IMR-90 (cell line): ENCODE measurements around the gene ZRANB3. TPM values are rescaled to one million over a fixed set of nuclear protein-coding genes. Genes with fewer than 3 reads are reported as not detected.

Experiments
- ATAC-seq: fragments of 200-7000 bp; cut with Tn5 transposase; 2 replicates; pipeline ENCODE4 v1.9.1; 2020; ENCODE audit warnings: low read depth, mild to moderate bottlenecking, moderate library complexity
- BruUV-seq: library from RNA; stranded (reverse); fragments of 400-500 nt; replicated peaks from 2 replicates; lab custom pipeline; 2021; lab: Mats Ljungman, UMichigan
- CTCF ChIA-PET: fragments of 300-600 bp; formaldehyde crosslinking; extraction: SDS; loops from one replicate; lab custom pipeline; 2021; ENCODE audit warnings: antibody characterized with exemption; lab: Yijun Ruan, JAX
- POLR2A ChIA-PET: fragments of 300-600 bp; sonication (Branson Sonifier 250); formaldehyde crosslinking; loops from one replicate; lab custom pipeline; 2022; ENCODE audit warnings: antibody characterized with exemption; ENCODE audit not compliant: unreplicated experiment; lab: Charles Lee
- DNase-seq: peaks from one replicate; pipeline ENCODE4 v3.0.0; 2013
- H2AFZ ChIP-seq: replicated peaks from 2 replicates; pipeline ENCODE3; 2013; ENCODE audit warnings: low read length, mild to moderate bottlenecking; ENCODE audit not compliant: poor library complexity
- H2AK5ac ChIP-seq: 2 replicates; pipeline ENCODE4 v1.6.1; 2013; ENCODE audit warnings: low read depth, low read length, inconsistent platforms
- H2AK9ac ChIP-seq: replicated peaks from 2 replicates; pipeline ENCODE3; 2013; ENCODE audit warnings: mild to moderate bottlenecking, low read depth, low read length, moderate library complexity; ENCODE audit not compliant: poor library complexity
- H2BK120ac ChIP-seq: 2 replicates; pipeline ENCODE4 v1.6.1; 2013; ENCODE audit warnings: low read depth, low read length, inconsistent platforms
- H2BK15ac ChIP-seq: 3 replicates; pipeline ENCODE4 v1.6.1; 2013; ENCODE audit warnings: low read depth, low read length, inconsistent platforms
- H2BK20ac ChIP-seq: 2 replicates; pipeline ENCODE4 v1.6.1; 2013; ENCODE audit warnings: low read depth, mild to moderate bottlenecking, inconsistent platforms, low read length, moderate library complexity
- H2BK5ac ChIP-seq: 2 replicates; pipeline ENCODE4 v1.6.1; 2013; ENCODE audit warnings: mild to moderate bottlenecking, low read depth, low read length, inconsistent platforms; ENCODE audit not compliant: poor library complexity, severe bottlenecking
- H3K14ac ChIP-seq: replicated peaks from 2 replicates; pipeline ENCODE4 v1.6.1; 2013; ENCODE audit warnings: low read depth, low read length, inconsistent platforms
- H3K18ac ChIP-seq: 2 replicates; pipeline ENCODE4 v1.6.1; 2013; ENCODE audit warnings: low read depth, low read length, control low read depth
- H3K23ac ChIP-seq: 2 replicates; pipeline ENCODE4 v1.6.1; 2013; ENCODE audit warnings: low read depth, low read length, inconsistent platforms
- H3K27ac ChIP-seq: 2 replicates; pipeline ENCODE4 v1.5.1; 2013; ENCODE audit warnings: mild to moderate bottlenecking, control low read depth, low read length; ENCODE audit not compliant: insufficient read depth
- H3K27me3 ChIP-seq: 2 replicates; pipeline ENCODE4 v1.6.1; 2013; ENCODE audit warnings: low read length; ENCODE audit not compliant: control insufficient read depth, insufficient read depth
- H3K36me3 ChIP-seq: 2 replicates; pipeline ENCODE4 v1.6.1; 2013; ENCODE audit warnings: low read length, mixed read lengths; ENCODE audit not compliant: control insufficient read depth, insufficient read depth
- H3K4ac ChIP-seq: 2 replicates; pipeline ENCODE4 v1.6.1; 2013; ENCODE audit warnings: low read depth, low read length, inconsistent platforms
- H3K4me1 ChIP-seq: 2 replicates; pipeline ENCODE4 v1.6.1; 2013; ENCODE audit warnings: low read length, mixed read lengths; ENCODE audit not compliant: control insufficient read depth, insufficient read depth
- H3K4me2 ChIP-seq: 2 replicates; pipeline ENCODE4 v1.6.1; 2013; ENCODE audit warnings: low read depth, mild to moderate bottlenecking, control low read depth, low read length, moderate library complexity
- H3K4me3 ChIP-seq: 2 replicates; pipeline ENCODE4 v1.5.1; 2013; ENCODE audit warnings: low read depth, mild to moderate bottlenecking, control low read depth, low read length, moderate library complexity; ENCODE audit not compliant: insufficient read depth
- H3K56ac ChIP-seq: 2 replicates; pipeline ENCODE4 v1.6.1; 2013; ENCODE audit warnings: low read length, inconsistent platforms; ENCODE audit not compliant: insufficient read depth; ENCODE audit errors: extremely low read depth
- H3K79me1 ChIP-seq, 2 experiments: 2 replicates each; pipeline ENCODE4 v1.6.1; 2013; ENCODE audit warnings: low read length in 2 of 2, inconsistent platforms in 1 of 2, low read depth in 1 of 2
- H3K9ac ChIP-seq: 2 replicates; pipeline ENCODE4 v1.6.1; 2013; ENCODE audit warnings: low read depth, low read length, control low read depth
- H3K9me1 ChIP-seq: 2 replicates; pipeline ENCODE4 v1.6.1; 2013; ENCODE audit warnings: low read length, inconsistent platforms; ENCODE audit not compliant: insufficient read depth
- H3K9me3 ChIP-seq: 2 replicates; pipeline ENCODE4 v1.6.1; 2013; ENCODE audit warnings: low read length; ENCODE audit not compliant: control insufficient read depth, insufficient read depth
- H4K20me1 ChIP-seq: 2 replicates; pipeline ENCODE4 v1.6.1; 2013; ENCODE audit warnings: low read length, inconsistent platforms; ENCODE audit not compliant: insufficient read depth
- H4K5ac ChIP-seq: 2 replicates; pipeline ENCODE4 v1.6.1; 2013; ENCODE audit warnings: mild to moderate bottlenecking, low read depth, low read length, control low read depth
- H4K8ac ChIP-seq, 2 experiments: 2 replicates each; pipeline ENCODE4 v1.6.1; 2013; ENCODE audit warnings: low read depth in 2 of 2, low read length in 2 of 2, control low read depth in 1 of 2, inconsistent platforms in 1 of 2
- H4K91ac ChIP-seq: 2 replicates; pipeline ENCODE4 v1.6.1; 2013; ENCODE audit warnings: low read depth, low read length, inconsistent platforms; ENCODE audit not compliant: insufficient read depth
- BHLHE40 ChIP-seq: fragments of 150-350 bp; IDR thresholded peaks from 2 replicates; pipeline ENCODE4 v1.6.1; 2016; ENCODE audit warnings: mild to moderate bottlenecking, low read depth, low read length
- CEBPB ChIP-seq: IDR thresholded peaks from 2 replicates; pipeline ENCODE4 v1.6.1; 2012; ENCODE audit warnings: low read depth, low read length, improper control_type of control experiment
- CHD1 ChIP-seq: IDR thresholded peaks from 2 replicates; pipeline ENCODE4 v1.6.1; 2012; ENCODE audit warnings: low read depth, low read length, improper control_type of control experiment
- FOS ChIP-seq: fragments of 150-350 bp; IDR thresholded peaks from 2 replicates; pipeline ENCODE4 v1.6.1; 2016; ENCODE audit warnings: low read depth, low read length
- MXI1 ChIP-seq: IDR thresholded peaks from 2 replicates; pipeline ENCODE4 v1.6.1; 2012; ENCODE audit warnings: low read depth, mild to moderate bottlenecking, low read length, moderate library complexity, borderline replicate concordance
- NFE2L2 ChIP-seq: fragments of 150-350 bp; IDR thresholded peaks from 2 replicates; pipeline ENCODE4 v1.6.1; 2016; ENCODE audit warnings: low read depth, mild to moderate bottlenecking, low read length
- RAD21 ChIP-seq: IDR thresholded peaks from 2 replicates; pipeline ENCODE4 v1.6.1; 2012; ENCODE audit warnings: low read length, improper control_type of control experiment
- RFX5 ChIP-seq: IDR thresholded peaks from 2 replicates; pipeline ENCODE4 v1.8.0; 2012; ENCODE audit warnings: low read depth, mild to moderate bottlenecking, low read length, moderate library complexity
- WGBS, 2 experiments: methylation state at CpG; one replicate each; pipeline versions ENCODE4 v1.1.5 to v1.1.7; 2013; ENCODE audit warnings: missing lambda C conversion rate in 2 of 2; ENCODE audit not compliant: insufficient read length in 1 of 2; ENCODE audit errors: extremely low coverage in 2 of 2; 5-methylcytosine and 5-hydroxymethylcytosine counted together
- dilution Hi-C: fragments of 300-500 bp; cut with HindIII; formaldehyde crosslinking; loops from one replicate; pipeline ENCODE4 v1.14.3; 2018; ENCODE audit warnings: low sequenced_read_pairs; ENCODE audit not compliant: unreplicated experiment
- in situ Hi-C: fragments of 300-500 bp; cut with MboI; formaldehyde crosslinking; loops from 3 replicates; pipeline ENCODE4 v1.14.3; 2019; ENCODE audit warnings: low sequenced_read_pairs, inconsistent platforms, mixed read lengths
- intact Hi-C: fragments of 100-400 bp; cut with micrococcal nuclease; formaldehyde crosslinking; loops from 2 replicates; pipeline ENCODE4 v1.10.0; 2022
- polyA plus RNA-seq, 3 experiments: library from polyadenylated mRNA; depleted of rRNA; stranded (reverse); fragments of >200 nt; gene quantifications; 2 replicates each; pipeline ENCODE4 v1.2.3, GENCODE V29; 2012; ENCODE audit warnings: low replicate concordance in 1 of 3
- total RNA-seq: library from RNA; depleted of rRNA; stranded (reverse); fragments of >200 nt; gene quantifications from 2 replicates; pipeline ENCODE4 v1.2.3, GENCODE V29; 2012
- TF ChIP-seq, protein P1 (sequence below): conservative IDR thresholded peaks from 2 replicates; pipeline ENCODE4 v1.5.1; 2012; ENCODE audit warnings: mild to moderate bottlenecking, low read depth, low read length, improper control_type of control experiment
- TF ChIP-seq, protein P2 (sequence below): fragments of 150-350 bp; IDR thresholded peaks from 2 replicates; pipeline ENCODE4 v1.6.1; 2016; ENCODE audit warnings: low read depth, mild to moderate bottlenecking, low read length, moderate library complexity, borderline replicate concordance

ZRANB3 gene
- total and polyA plus RNA-seq, 2 of the 4 experiments (the other 2 are of a cell fraction) = 3.4 to 9.3 TPM

DNA sequence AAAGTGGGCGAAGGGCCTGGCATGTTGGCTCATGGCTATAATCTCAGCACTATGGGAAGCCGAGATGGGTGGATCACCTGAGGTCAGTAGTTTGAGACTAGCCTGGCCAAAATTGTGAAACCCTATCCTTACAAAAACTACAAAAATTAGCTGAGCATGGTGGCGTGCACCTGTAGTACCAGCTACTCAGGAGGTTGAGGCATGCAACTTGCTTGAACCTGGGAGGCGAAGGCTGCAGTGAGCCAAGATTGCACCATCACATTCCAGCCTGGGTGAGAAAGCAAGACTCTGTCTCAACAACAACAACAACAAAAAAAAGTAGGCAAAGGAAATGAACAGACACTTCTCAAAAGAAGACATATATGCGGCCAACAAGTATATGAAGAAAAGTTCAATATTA, 282.4 kb downstream of the ZRANB3 start:
- H2AK5ac ChIP-seq = no peak overlapping the region
- no peaks in the 10 kb centered on the region for H3K27me3 ChIP-seq
- no peak overlapping the region for H3K4me3 ChIP-seq
- H2BK20ac ChIP-seq = no peak overlapping the region
- TF ChIP-seq RAD21 (no peak), MXI1 (no peak), NFE2L2 (no peak), BHLHE40 (no peak), FOS (no peak), RFX5 (no peak), CHD1 (no peak), CEBPB (no peak)
- TF ChIP-seq, protein P1, sequence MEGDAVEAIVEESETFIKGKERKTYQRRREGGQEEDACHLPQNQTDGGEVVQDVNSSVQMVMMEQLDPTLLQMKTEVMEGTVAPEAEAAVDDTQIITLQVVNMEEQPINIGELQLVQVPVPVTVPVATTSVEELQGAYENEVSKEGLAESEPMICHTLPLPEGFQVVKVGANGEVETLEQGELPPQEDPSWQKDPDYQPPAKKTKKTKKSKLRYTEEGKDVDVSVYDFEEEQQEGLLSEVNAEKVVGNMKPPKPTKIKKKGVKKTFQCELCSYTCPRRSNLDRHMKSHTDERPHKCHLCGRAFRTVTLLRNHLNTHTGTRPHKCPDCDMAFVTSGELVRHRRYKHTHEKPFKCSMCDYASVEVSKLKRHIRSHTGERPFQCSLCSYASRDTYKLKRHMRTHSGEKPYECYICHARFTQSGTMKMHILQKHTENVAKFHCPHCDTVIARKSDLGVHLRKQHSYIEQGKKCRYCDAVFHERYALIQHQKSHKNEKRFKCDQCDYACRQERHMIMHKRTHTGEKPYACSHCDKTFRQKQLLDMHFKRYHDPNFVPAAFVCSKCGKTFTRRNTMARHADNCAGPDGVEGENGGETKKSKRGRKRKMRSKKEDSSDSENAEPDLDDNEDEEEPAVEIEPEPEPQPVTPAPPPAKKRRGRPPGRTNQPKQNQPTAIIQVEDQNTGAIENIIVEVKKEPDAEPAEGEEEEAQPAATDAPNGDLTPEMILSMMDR = no peak
- TF ChIP-seq, protein P2, sequence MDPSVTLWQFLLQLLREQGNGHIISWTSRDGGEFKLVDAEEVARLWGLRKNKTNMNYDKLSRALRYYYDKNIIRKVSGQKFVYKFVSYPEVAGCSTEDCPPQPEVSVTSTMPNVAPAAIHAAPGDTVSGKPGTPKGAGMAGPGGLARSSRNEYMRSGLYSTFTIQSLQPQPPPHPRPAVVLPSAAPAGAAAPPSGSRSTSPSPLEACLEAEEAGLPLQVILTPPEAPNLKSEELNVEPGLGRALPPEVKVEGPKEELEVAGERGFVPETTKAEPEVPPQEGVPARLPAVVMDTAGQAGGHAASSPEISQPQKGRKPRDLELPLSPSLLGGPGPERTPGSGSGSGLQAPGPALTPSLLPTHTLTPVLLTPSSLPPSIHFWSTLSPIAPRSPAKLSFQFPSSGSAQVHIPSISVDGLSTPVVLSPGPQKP = no peak
- H3K23ac ChIP-seq = no peak overlapping the region
- H2BK15ac ChIP-seq = no peak overlapping the region
- ChIA-PET CTCF (no interaction called here), POLR2A (no interaction called here)
- H3K14ac ChIP-seq = no peak overlapping the region
- H3K9ac ChIP-seq = no peak overlapping the region
- H3K9me3 ChIP-seq = no peaks in the 10 kb centered on the region
- no peaks in the 10 kb centered on the region for H3K79me1 ChIP-seq
- no peaks in the 10 kb centered on the region for H3K36me3 ChIP-seq
- dilution Hi-C loops = no loop called here
- no peaks in the 10 kb centered on the region for H4K20me1 ChIP-seq
- H4K5ac ChIP-seq = no peak overlapping the region
- no peak overlapping the region for H2AK9ac ChIP-seq
- intact Hi-C loops = no loop called here
- DNase-seq (no peak), ATAC-seq (no peak)
- in situ Hi-C loops = no loop called here
- no CpG with 5 or more reads among the region's 5 CpGs for WGBS, 2 experiments
- H3K4me1 ChIP-seq = no peaks in the 10 kb centered on the region
- H4K8ac ChIP-seq = no peak overlapping the region
- no peak overlapping the region for H2BK120ac ChIP-seq
- H3K56ac ChIP-seq = no peak overlapping the region
- H4K91ac ChIP-seq = no peak overlapping the region
- H3K4ac ChIP-seq = no peak overlapping the region
- H3K18ac ChIP-seq = no peak overlapping the region
- H3K27ac ChIP-seq = no peak overlapping the region
- H2AFZ ChIP-seq = no peak overlapping the region
- BruUV-seq = no TSS peak
- H3K4me2 ChIP-seq = no peak overlapping the region
- no peak overlapping the region for H2BK5ac ChIP-seq
- H3K9me1 ChIP-seq = no peaks in the 10 kb centered on the region
